ENCODE measurements around the gene TBC1D10A.

The TBC1D10A gene

DNA sequence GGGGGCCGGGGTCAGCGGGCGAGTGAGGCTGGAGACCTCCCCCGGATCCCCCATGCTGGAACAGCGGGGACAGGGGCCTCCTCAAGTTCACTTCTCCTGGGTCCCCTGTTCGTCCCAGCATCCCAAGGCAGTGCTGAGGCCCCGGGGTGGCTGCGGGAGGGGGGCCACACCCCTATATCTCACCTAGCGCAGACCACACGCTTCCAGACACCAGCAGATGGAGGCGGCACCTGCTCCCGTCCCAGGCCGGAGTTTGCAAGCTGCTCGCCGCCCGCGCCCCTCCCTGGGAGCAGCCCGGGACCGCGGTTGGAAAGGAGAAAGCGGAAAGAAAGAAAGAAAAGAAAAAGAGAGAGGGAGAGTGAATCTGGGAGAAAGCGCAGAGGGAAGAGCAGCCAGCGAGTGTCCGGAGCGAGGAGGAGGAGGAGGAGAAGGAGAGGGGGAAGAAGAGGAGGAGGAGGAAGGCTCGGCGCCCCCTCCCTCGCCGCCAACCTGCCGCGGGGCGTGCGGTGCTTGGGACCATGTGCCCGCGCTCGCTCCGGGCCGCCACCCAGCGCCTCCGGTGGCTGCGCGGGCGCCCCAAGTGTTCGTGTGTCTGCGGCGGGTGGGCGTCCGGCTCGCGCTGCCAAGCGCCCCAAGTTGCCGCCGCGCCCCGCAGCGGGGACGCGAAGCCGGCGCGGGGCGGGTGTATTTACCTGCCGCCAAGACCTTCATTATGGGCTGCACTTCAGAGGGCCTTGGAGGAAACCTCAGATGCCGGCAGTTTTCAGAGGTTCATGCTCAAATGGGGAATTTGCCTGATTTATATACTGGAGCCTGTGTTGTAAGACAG, 80.5 kb downstream of the TBC1D10A start, which contains the start of gene LIF:
Gene LIF, minus strand, starts transcription at position 775 of the 829 bp plus-strand sequence. Its CDS starts 64 bp downstream, at position 711.
- DNase-seq (ENCODE audit: low spot score): no peak

DNA sequence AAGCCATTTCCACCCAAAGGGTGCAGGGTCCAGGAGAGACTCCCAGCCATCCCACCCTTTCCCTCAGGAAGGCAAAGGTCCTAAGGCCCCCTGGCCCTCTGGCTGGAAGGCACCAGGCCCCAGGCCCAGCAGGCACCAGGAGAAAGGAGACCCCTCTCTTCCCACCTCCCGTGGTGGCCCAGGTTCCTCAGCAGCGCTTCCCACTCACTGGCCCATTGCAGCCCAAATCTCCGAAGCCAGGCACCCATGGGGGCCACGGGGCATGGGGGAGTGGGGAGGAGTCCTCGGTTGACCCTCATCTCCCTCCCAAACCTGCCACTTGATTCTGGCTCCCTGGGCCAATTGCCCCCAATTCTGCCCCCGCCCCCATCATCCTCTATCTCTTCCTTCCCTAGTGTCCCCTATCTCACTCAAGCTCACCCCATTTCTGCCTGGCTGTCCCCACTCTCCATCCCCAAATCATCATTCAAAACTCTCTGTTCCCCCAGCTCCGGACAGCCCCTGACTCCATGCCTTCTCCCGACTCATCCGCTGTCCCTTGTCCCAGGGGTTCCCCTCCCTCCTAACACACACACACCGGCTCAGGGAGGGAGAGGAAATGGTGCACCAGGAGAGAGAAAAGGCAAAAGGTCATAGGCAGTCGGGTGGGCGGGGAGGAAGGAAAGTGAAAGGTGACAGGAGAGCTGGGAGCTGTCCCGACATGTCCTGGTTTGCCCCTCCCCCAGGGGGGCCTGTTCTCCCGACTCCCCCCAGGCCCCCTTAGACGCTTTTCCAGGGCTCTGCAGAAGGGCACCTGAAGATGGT, 81.4 kb downstream of the TBC1D10A start:
- no peak for DNase-seq (ENCODE audit: low spot score)

DNA sequence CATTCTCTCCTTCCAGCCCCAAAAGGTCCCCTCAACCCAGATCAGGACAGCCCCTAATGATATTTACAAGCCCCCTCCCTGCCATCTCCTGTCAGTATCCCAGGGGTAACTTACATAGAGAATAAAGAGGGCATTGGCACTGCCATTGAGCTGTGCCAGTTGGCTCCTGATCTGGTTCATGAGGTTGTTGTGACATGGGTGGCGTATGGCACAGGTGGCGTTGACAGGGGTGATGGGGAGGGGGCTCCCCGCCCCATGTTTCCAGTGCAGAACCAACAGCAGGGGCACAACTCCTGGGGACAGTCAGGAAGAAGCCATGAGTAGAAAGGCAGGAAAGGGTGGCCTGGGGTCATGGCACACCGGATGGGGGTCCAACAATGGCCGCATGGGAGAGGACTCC, 82.1 kb downstream of the TBC1D10A start:
- DNase-seq (ENCODE audit: low spot score): no peak

DNA sequence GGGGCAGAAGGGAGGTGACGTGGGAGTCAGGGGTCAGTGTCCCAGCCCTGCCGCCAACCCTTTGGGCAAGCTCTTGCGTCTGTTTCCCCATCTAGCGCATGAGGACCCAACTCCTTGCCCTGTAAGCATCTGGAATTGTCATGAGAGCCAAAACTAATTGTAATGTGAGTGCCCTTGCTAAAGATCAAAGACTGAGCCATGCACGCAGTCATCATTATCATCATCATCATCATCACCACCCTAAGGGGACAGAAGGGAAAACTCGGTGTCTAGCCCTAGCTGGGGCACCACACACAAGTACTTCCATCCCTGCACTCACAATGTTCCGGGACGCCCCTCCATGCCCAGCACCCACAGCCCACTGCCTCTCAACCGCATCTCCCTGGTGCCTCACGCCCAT, 82.7 kb downstream of the TBC1D10A start:
- DNase-seq (ENCODE audit: low spot score): no peak

DNA sequence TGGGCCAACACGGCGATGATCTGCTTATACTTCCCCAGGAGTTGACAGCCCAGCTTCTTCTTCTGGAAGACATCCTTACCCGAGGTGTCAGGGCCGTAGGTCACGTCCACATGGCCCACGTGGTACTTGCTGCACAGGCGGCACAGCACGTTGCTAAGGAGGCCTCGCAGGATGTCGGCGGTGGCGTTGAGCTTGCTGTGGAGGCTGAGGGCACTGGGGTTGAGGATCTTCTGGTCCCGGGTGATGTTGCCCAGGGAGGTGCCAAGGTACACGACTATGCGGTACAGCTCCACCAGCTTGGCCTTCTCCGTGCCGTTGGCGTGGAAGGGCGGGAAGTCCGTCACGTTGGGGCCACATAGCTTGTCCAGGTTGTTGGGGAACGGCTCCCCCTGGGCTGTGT, 83.1 kb downstream of the TBC1D10A start:
- no peak for DNase-seq (ENCODE audit: low spot score)

Measured in left forelimb (tissue), 1 donor.